Trophoblast cell (in vitro differentiated cells and primary cell): ENCODE data around the gene BCL2L2.
A peak's percentile ranks its signal among the peaks of the same experiment; 100 is the strongest.

ENCODE experiments used
- DNase-seq, 2 donors: peaks; one replicate each; pipeline ENCODE4 v3.0.0-alpha.2; 2016
- H2AFZ ChIP-seq: 2 replicates; pipeline ENCODE4 v1.6.1; 2013; ENCODE audit warnings: low read length, moderate library complexity, mild to moderate bottlenecking; ENCODE audit not compliant: insufficient read depth, poor library complexity
- H2AK5ac ChIP-seq: 2 replicates; pipeline ENCODE4 v1.6.1; 2013; ENCODE audit warnings: mild to moderate bottlenecking, low read length
- H2BK120ac ChIP-seq: 2 replicates; pipeline ENCODE4 v1.6.1; 2013; ENCODE audit warnings: low read length, mild to moderate bottlenecking, moderate library complexity; ENCODE audit not compliant: insufficient read depth, poor library complexity
- H2BK12ac ChIP-seq: 2 replicates; pipeline ENCODE4 v1.6.1; 2013; ENCODE audit warnings: mild to moderate bottlenecking, low read length, moderate library complexity
- H2BK5ac ChIP-seq: 2 replicates; pipeline ENCODE4 v1.6.1; 2013; ENCODE audit warnings: low read length, low read depth, moderate library complexity, mild to moderate bottlenecking; ENCODE audit not compliant: poor library complexity
- H3K14ac ChIP-seq: 2 replicates; pipeline ENCODE4 v1.6.1; 2013; ENCODE audit warnings: mild to moderate bottlenecking, low read length
- H3K18ac ChIP-seq: 2 replicates; pipeline ENCODE4 v1.6.1; 2013; ENCODE audit warnings: mild to moderate bottlenecking, low read length
- H3K23ac ChIP-seq: 2 replicates; pipeline ENCODE4 v1.6.1; 2013; ENCODE audit warnings: low read length
- H3K27ac ChIP-seq: 2 replicates; pipeline ENCODE4 v1.5.1; 2013; ENCODE audit warnings: low read depth, mild to moderate bottlenecking, inconsistent platforms, low read length, moderate library complexity
- H3K27me3 ChIP-seq: 2 replicates; pipeline ENCODE4 v1.6.1; 2013; ENCODE audit warnings: inconsistent platforms, mild to moderate bottlenecking, low read length, moderate library complexity; ENCODE audit not compliant: insufficient read depth
- H3K36me3 ChIP-seq, 2 experiments: 1 replicate in 1 of 2; 2 replicates in 1 of 2; pipeline ENCODE4 v1.6.1; 2013; ENCODE audit warnings: low read length in 2 of 2, mild to moderate bottlenecking in 2 of 2, moderate library complexity in 1 of 2; ENCODE audit not compliant: insufficient read depth in 2 of 2, control insufficient read depth in 1 of 2
- H3K4ac ChIP-seq: 2 replicates; pipeline ENCODE4 v1.6.1; 2013; ENCODE audit warnings: low read depth, mild to moderate bottlenecking, low read length, moderate library complexity
- H3K4me1 ChIP-seq, 2 experiments: 1 replicate in 1 of 2; 2 replicates in 1 of 2; pipeline ENCODE4 v1.6.1; 2013; ENCODE audit warnings: low read length in 2 of 2, mild to moderate bottlenecking in 2 of 2, moderate library complexity in 1 of 2; ENCODE audit not compliant: insufficient read depth in 2 of 2, control insufficient read depth in 1 of 2
- H3K4me2 ChIP-seq: 2 replicates; pipeline ENCODE4 v1.6.1; 2013; ENCODE audit warnings: inconsistent platforms, mild to moderate bottlenecking, low read length, moderate library complexity
- H3K4me3 ChIP-seq: 2 replicates; pipeline ENCODE4 v1.5.1; 2013; ENCODE audit warnings: mild to moderate bottlenecking, low read depth, low read length, inconsistent platforms
- H3K79me1 ChIP-seq: one replicate; pipeline ENCODE4 v1.6.1; 2013; ENCODE audit warnings: low read length
- H3K79me2 ChIP-seq: 2 replicates; pipeline ENCODE4 v1.6.1; 2013; ENCODE audit warnings: low read length, mild to moderate bottlenecking; ENCODE audit not compliant: control insufficient read depth, insufficient read depth, poor library complexity
- H3K9ac ChIP-seq: 2 replicates; pipeline ENCODE4 v1.6.1; 2013; ENCODE audit warnings: mild to moderate bottlenecking, low read length
- H3K9me3 ChIP-seq: 2 replicates; pipeline ENCODE4 v1.6.1; 2013; ENCODE audit warnings: low read depth, mild to moderate bottlenecking, control low read depth, inconsistent platforms, low read length; ENCODE audit not compliant: insufficient read depth
- H4K12ac ChIP-seq: 2 replicates; pipeline ENCODE4 v1.6.1; 2013; ENCODE audit warnings: low read depth, mild to moderate bottlenecking, low read length, moderate library complexity
- H4K8ac ChIP-seq: 2 replicates; pipeline ENCODE4 v1.6.1; 2013; ENCODE audit warnings: low read depth, mild to moderate bottlenecking, low read length, moderate library complexity
- H4K91ac ChIP-seq: one replicate; pipeline ENCODE4 v1.6.1; 2013; ENCODE audit warnings: low read depth, mild to moderate bottlenecking, low read length, moderate library complexity
- WGBS: extraction: QIAGEN DNeasy Blood & Tissue Kit; methylation state at CpG from one replicate; pipeline ENCODE4 v1.1.7; 2013; ENCODE audit warnings: missing lambda C conversion rate; ENCODE audit not compliant: insufficient read length, insufficient coverage; ENCODE audit errors: extremely low coverage; 5-methylcytosine and 5-hydroxymethylcytosine counted together

Gene BCL2L2

DNA sequence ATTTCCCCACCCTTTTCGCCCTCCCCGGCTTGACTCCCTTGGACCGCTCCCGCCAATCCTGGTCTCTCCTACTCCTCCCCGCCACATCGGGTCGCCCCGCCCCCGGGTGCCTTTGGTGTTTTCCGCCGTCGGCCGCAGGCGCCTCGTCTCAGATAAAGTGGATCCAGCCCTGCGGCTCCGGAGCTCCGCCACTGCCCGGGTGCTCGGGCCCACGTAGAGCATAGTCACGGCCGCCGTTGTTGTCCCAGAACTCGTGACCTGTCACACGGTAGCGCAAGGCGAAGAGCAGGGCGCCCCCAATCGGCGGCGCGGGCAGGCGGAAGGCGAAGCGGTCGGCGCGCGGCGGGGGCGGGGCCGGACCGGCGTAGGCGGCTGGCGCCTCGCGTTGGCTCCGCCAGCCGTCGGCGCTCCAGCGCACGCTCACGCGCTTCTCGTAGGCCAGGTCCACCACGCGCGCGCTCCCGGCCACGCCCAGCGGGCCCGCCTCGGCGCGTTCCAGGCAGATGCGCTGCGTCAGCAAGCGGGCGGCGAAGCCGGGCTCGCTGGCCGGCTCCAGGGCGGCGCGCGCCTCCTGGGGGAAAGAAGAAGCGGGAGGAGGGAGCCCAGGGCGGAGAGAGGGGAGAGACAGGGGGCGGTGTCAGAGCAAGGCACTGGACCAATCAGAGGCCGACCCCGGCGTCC lies 5.2 kb upstream of the BCL2L2 start:
- Histone ChIP-seq H3K18ac (peak overlapping the region; percentile 83), H3K23ac (no peak overlapping the region), H4K91ac (peak overlapping the region; percentile 95), H3K4me1 (peaks cover 0 to 8% of the 10 kb centered on the region in 2 experiments), H3K36me3 (peaks cover 0 to 2% of the 10 kb centered on the region in 2 experiments), H3K9me3 (no peaks in the 10 kb centered on the region), H3K4me2 (peak overlapping the region; percentile 86), H2BK120ac (peak overlapping the region; percentile 68), H2BK5ac (peak overlapping the region; percentile 97), H2AK5ac (no peak overlapping the region), H3K27ac (peak overlapping the region; percentile 100), H3K14ac (peak overlapping the region; percentile 95), H3K27me3 (no peaks in the 10 kb centered on the region), H3K9ac (peak overlapping the region; percentile 93), H4K12ac (peak overlapping the region; percentile 90), H2BK12ac (no peak overlapping the region), H3K4ac (peak overlapping the region; percentile 56), H2AFZ (peak overlapping the region; percentile 95), H3K79me2 (peaks cover 11% of the 10 kb centered on the region), H4K8ac (peak overlapping the region; percentile 95), H3K79me1 (peaks cover 17% of the 10 kb centered on the region), H3K4me3 (peak overlapping the region; percentile 84)
- DNase-seq = peak; percentile 99
- WGBS = no CpG with 5 or more reads among the region's 87 CpGs

DNA sequence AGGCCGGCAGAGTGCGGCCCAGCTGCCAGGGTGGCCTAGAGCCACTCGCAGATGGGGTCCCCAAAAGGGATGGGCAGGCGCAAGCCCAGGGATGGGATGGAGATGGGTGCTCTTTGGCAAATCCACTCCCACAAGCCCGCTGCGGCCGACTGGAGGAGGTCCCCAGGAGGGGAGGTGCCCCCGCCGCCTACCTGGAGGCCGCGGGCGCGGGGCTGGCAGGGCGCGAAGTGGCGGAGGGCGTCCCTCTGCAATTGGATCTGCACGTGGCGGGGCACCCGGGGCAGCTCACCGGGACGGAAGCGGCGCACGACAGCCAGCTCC lies 4.7 kb upstream of the BCL2L2 start:
- H3K4me2 ChIP-seq = peak overlapping the region; percentile 86
- H2BK120ac ChIP-seq = peak overlapping the region; percentile 52
- H2BK5ac ChIP-seq = peak overlapping the region; percentile 36
- H3K36me3 ChIP-seq = peaks cover 0 to 2% of the 10 kb centered on the region in 2 experiments
- H2AK5ac ChIP-seq = peak overlapping the region; percentile 35
- peak overlapping the region; percentile 72 for H3K4ac ChIP-seq
- peak overlapping the region; percentile 95 for H2AFZ ChIP-seq
- H3K79me1 ChIP-seq = peaks cover 20% of the 10 kb centered on the region
- peak overlapping the region; percentile 24 for H3K9ac ChIP-seq
- no peaks in the 10 kb centered on the region for H3K27me3 ChIP-seq
- H4K8ac ChIP-seq = peak overlapping the region; percentile 88
- peak overlapping the region; percentile 90 for H3K14ac ChIP-seq
- peak overlapping the region; percentile 15 for H2BK12ac ChIP-seq
- H3K27ac ChIP-seq = peak overlapping the region; percentile 72
- H4K91ac ChIP-seq = peak overlapping the region; percentile 75
- no CpG with 5 or more reads among the region's 25 CpGs for WGBS
- peak overlapping the region; percentile 76 for H3K4me3 ChIP-seq
- peak overlapping the region; percentile 80 for H3K18ac ChIP-seq
- H3K9me3 ChIP-seq = no peaks in the 10 kb centered on the region
- H4K12ac ChIP-seq = peak overlapping the region; percentile 92
- H3K23ac ChIP-seq = no peak overlapping the region
- H3K4me1 ChIP-seq = peaks cover 0 to 8% of the 10 kb centered on the region in 2 experiments
- no peak for DNase-seq
- peaks cover 13% of the 10 kb centered on the region for H3K79me2 ChIP-seq

DNA sequence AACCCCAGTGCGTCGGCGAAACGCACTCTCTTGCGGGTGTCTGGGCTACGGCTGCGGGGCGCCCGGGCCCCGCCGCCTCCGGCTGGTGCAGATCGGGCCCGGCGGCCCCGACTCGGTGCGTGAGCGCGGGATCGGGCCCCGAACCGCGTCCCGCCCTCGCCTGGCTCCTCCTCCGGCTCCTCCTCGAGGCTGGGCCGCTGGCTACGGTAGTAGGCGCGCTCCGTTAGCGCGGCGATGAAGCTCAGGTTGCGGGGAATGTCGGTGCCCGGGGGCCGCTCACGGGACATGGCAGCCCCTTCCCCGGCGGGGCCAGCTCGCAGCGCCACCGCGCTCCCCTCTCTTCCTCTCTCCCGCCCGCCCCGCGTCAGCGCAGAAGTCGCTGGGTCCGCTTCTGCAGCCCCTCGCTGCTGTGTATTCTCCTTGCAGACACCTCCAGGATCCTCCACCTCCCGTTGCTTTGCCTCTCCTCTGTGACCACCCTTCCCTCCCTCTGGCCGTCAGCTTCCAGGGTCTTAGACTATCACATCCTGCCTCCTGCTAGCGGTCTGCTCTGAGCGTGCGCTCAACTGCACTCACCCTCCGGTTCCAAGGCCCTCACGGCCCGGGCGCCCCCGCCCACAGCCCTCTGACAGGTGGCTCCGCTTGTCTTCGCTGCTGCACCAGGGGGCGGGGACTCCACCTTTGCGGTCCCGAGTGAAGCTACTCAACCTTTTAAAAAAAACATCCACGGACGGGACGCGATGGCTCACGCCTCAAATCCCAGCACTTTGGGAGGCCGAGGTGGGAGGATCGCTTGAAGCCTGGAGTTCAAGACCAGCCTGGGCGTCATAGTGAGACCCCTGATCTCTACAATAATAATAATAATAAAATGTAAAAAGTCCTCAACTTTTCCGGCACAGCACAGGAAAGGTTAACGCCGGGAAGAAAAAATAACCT lies 4.1 kb upstream of the BCL2L2 start, which contains the start of gene PPP1R3E:
TSS of gene PPP1R3E (minus strand) at position 570 of the 936 bp plus-strand sequence. CDS start at position 287, 283 bp downstream.
- Histone ChIP-seq H3K4ac (peak within 1 kb of the TSS; percentile 72), H3K4me1 (peaks cover 2 to 10% of the 10 kb centered on the region in 2 experiments), H3K4me3 (peak within 1 kb of the TSS; percentile 76), H4K91ac (peak within 1 kb of the TSS; percentile 75), H4K12ac (peak within 1 kb of the TSS; percentile 92), H3K23ac (no peak within 1 kb of the TSS), H3K79me2 (peaks cover 18% of the 10 kb centered on the region), H2AFZ (peak within 1 kb of the TSS; percentile 95), H2BK120ac (peak within 1 kb of the TSS; percentile 52), H3K4me2 (peak within 1 kb of the TSS; percentile 86), H2BK5ac (peak within 1 kb of the TSS; percentile 36), H3K27me3 (no peaks in the 10 kb centered on the region), H3K27ac (peak within 1 kb of the TSS; percentile 72), H3K79me1 (peaks cover 23% of the 10 kb centered on the region), H3K14ac (peak within 1 kb of the TSS; percentile 90), H3K18ac (peak within 1 kb of the TSS; percentile 80), H2BK12ac (peak within 1 kb of the TSS; percentile 15), H3K9me3 (no peaks in the 10 kb centered on the region), H3K9ac (peak within 1 kb of the TSS; percentile 24), H3K36me3 (peaks cover 0 to 3% of the 10 kb centered on the region in 2 experiments), H2AK5ac (peak within 1 kb of the TSS; percentile 35), H4K8ac (peak within 1 kb of the TSS; percentile 88)
- no CpG with 5 or more reads among the region's 81 CpGs for WGBS
- peak; percentile 62 to 73 for DNase-seq

DNA sequence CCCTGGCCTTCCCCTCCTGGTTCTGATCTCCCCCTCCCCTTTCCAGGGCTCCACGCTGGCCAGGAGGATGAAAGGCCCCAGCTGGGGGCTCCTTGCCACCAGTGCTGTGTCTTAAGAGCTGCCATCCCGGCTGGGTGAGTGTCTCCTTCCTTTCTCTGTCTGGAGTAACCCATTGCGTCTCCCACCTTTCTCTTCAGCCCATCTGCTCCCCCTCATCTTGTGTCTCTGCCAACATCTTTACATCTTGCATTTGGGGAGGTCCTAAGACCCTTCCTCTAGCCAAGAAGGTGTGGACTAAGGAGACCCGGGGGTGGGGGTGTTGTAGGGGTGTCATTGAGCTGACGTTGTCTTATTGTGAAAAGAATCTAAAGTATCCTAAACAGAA lies 505 bp downstream of the BCL2L2 start:
- no peaks in the 10 kb centered on the region for H3K27me3 ChIP-seq
- peak overlapping the region; percentile 74 for H3K4me2 ChIP-seq
- peak overlapping the region; percentile 98 for H4K91ac ChIP-seq
- H3K18ac ChIP-seq = peak overlapping the region; percentile 75
- no peak overlapping the region for H3K23ac ChIP-seq
- H4K8ac ChIP-seq = peak overlapping the region; percentile 88
- WGBS = no CpG with 5 or more reads among the region's 5 CpGs
- no peak for DNase-seq
- peak overlapping the region; percentile 87 for H2AFZ ChIP-seq
- peak overlapping the region; percentile 90 for H2BK5ac ChIP-seq
- H4K12ac ChIP-seq = peak overlapping the region; percentile 81
- peak overlapping the region; percentile 51 for H2BK12ac ChIP-seq
- peaks cover 13% of the 10 kb centered on the region for H3K79me1 ChIP-seq
- H2BK120ac ChIP-seq = peak overlapping the region; percentile 93
- H3K4ac ChIP-seq = peak overlapping the region; percentile 97
- no peaks in the 10 kb centered on the region for H3K9me3 ChIP-seq
- H3K36me3 ChIP-seq = peaks cover 26 to 29% of the 10 kb centered on the region in 2 experiments
- peaks cover 11 to 14% of the 10 kb centered on the region in 2 experiments for H3K4me1 ChIP-seq
- peak overlapping the region; percentile 29 for H3K27ac ChIP-seq
- peak overlapping the region; percentile 86 for H3K9ac ChIP-seq
- H3K79me2 ChIP-seq = peaks cover 15% of the 10 kb centered on the region
- H3K4me3 ChIP-seq = peak overlapping the region; percentile 81
- H3K14ac ChIP-seq = peak overlapping the region; percentile 88
- H2AK5ac ChIP-seq = peak overlapping the region; percentile 96
